Stimulated activated memory B cell treated with anti-CD40 and anti-IgM and Interleukin-4, amounts not matched to agents 10 μg/mL and 1 μg/mL and 100 μg/mL, for 72 hours (primary cell): ENCODE data around the gene DGKA.

Experiments used
- ATAC-seq: fragments of 150-1000 bp; cut with Tn5 transposase; 2 replicates; pipeline ENCODE4 v1.10.0; 2021
- H3K27ac Mint-ChIP-seq: one replicate; pipeline ENCODE4 v1.8.0; 2022; ENCODE audit warnings: mild to moderate bottlenecking, mixed read lengths
- H3K27me3 Mint-ChIP-seq: one replicate; pipeline ENCODE4 v1.8.0; 2022; ENCODE audit warnings: mixed read lengths
- H3K36me3 Mint-ChIP-seq: one replicate; pipeline ENCODE4 v1.8.0; 2022; ENCODE audit warnings: mixed read lengths
- H3K4me1 Mint-ChIP-seq: one replicate; pipeline ENCODE4 v1.8.0; 2022; ENCODE audit warnings: mixed read lengths
- H3K4me3 Mint-ChIP-seq: one replicate; pipeline ENCODE4 v1.8.0; 2022; ENCODE audit warnings: mild to moderate bottlenecking, moderate library complexity, mixed read lengths
- H3K9me3 Mint-ChIP-seq: one replicate; pipeline ENCODE4 v1.8.0; 2022; ENCODE audit warnings: mixed read lengths

DGKA gene

DNA sequence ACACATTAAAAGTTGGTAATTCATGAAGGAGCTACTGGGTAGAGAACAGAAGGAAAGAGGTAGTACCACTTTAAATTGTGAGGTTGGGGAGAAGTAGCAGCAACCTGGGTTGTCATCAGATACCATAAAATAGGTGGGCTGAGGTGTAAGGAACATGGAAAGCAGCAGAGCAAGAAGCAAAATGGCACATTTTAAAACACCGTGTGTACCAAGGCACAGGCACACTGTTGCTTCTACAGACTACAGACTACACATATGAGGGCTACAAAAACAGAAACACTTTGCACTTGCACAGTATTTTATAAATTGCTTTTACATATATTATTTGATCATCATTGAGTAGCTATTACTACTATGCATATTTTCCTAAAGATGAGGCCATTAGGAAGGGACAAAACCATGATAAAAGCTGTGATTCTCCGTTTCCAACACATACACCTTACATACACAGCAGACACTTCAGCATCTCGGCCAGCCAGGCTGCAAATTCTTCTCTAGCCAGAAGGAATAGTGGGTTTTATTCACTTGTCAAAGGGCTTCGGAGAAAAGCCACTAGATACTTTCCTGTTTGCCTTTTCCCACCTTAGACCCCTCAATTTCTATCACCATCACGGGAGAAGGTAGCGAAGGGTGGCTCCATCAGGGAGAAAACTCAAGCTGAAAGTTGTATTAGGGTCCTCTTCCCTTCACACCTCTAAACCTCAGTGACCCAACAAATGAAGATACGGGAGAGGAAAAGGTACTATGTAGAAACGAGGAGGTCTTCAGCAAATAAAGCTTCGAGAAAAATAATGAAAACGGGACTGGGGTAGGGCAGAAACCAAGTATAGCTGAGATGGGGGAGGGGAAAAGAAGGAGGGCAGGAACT is 4.9 kb upstream of the DGKA start:
- Mint-ChIP-seq H3K36me3 (peaks cover 23% of the 10 kb centered on the region), H3K9me3 (no peaks in the 10 kb centered on the region)
- peak; percentile 0 for ATAC-seq

DNA sequence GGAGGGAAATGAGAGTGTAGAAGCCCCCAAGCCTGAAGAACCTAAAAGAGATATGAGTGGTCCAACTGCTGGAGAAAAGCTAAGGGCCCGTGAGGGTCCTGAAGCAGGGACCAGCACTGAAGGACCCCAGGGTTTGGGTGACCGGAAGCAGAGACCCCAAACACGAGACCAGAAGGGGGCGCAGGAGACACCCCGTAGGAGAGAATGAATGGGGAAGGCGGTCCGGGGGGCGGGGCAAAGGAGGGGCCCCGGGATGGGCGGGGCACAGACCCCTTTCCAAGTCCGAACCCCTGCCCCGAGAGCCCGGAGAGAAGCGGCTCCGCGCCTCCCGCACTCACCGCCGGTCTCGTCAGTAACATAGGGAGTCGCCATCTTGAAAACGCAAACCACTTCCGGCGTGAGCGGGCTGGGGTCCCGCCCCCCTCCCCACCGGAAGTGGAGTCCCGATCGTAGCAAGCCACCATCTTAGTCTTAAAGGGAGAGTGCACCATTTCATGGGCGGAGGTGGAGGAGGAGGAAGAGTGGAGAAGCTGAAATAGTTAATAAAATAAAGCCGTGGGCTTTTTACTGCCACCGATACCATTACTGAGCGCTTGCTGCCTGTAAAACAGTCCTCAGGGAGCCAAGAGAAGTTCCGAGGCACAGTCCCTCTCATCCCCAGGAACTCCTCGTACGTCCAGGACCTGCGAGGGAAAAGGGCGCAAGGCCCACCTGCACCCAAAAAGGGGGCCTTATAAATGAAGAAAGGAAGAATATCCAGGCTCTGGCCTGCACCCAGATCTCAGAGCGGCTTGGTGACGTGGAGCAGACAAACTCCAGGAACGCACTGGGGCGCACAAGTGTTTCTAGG is 4.0 kb upstream of the DGKA start:
- Mint-ChIP-seq H3K9me3 (no peaks in the 10 kb centered on the region), H3K27ac (peak overlapping the region; percentile 95), H3K4me3 (peak overlapping the region; percentile 90), H3K36me3 (peaks cover 28% of the 10 kb centered on the region), H3K27me3 (no peaks in the 10 kb centered on the region), H3K4me1 (peaks cover 59% of the 10 kb centered on the region)
- ATAC-seq: peak; percentile 75

More for the DNA sequence above, 4.9 kb upstream of the DGKA start:
- peaks cover 62% of the 10 kb centered on the region for H3K4me1 Mint-ChIP-seq
- peak overlapping the region; percentile 95 for H3K27ac Mint-ChIP-seq
- no peaks in the 10 kb centered on the region for H3K27me3 Mint-ChIP-seq
- H3K4me3 Mint-ChIP-seq: peak overlapping the region; percentile 90

DNA sequence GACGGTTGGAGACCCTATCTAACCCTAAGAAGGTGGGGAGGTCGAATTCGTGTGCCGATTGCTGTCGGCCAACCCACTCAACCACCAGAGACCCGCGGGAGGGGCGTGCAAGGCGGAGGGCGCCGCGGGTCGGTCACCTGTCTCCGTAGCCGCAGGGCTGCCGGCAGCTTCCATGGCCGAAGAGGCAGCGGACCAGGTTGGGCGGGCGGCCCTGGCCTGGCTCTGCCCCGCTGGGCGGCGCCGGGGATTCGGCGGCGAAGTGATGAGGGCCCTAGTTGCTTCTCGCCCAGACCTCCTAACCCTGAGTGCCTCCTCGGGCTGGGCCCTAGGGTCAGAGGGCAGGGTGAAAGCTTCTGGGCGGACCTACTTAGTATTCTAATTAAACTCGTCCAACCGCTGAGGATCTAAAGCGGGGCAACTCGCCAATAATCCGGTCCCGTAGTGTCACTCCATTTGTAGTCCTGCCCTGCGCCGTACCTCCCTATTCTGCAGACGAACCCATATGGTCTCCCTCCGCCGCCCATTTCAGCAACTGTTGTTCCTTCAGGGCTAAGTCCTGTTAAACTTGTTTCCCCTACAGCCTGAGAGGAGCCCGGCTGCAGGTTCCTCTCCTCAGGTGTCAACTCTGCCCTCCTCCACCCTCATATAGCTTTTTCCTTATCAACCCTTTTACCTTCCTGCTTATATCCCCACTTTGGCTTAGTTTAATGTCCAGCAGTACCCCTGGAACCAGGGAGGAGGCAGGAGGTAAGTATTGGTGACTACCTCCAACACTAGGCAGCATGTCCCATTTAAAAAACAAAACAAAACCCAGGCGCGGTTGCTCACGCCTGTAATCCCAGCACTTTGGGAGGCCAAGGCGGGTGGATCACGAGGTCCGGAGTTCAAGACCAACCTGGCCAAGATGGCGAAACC is 3.1 kb upstream of the DGKA start, which contains the start of gene PYM1:
Gene PYM1, minus strand, starts transcription at position 307 of the 915 bp plus-strand sequence. Its CDS starts 133 bp downstream, at position 174.
- H3K4me3 Mint-ChIP-seq: peak within 1 kb of the TSS; percentile 95

DNA sequence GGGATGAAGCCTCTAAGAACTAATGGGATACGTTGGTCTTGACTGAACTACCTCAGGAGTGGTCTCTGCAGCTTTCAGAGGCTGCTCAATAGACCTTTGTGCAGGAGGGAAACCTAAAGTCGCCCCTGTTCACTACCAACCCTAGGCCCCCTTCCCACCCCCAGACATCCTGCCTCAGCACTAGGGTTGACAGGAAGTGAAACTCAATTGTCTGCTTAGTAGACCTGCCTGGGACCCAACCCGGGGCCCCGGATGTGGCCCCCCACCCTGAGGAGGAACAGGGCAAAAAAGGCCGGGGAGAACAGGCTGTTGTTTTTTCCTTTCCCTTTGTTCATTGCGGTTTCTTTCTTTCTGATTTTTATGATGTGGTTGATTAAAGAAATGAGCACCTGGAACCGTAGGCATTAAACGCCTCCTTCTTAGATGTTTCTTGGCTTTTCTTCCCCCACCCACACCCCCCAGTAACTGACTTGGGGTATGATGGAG is 1.6 kb upstream of the DGKA start:
- H3K36me3 Mint-ChIP-seq: peaks cover 17% of the 10 kb centered on the region

More for the DNA sequence above, 3.1 kb upstream of the DGKA start, which contains the start of gene PYM1:
- peaks cover 23% of the 10 kb centered on the region for H3K36me3 Mint-ChIP-seq
- H3K4me1 Mint-ChIP-seq: peaks cover 62% of the 10 kb centered on the region
- H3K27ac Mint-ChIP-seq: peak within 1 kb of the TSS; percentile 95
- no peaks in the 10 kb centered on the region for H3K9me3 Mint-ChIP-seq
- no peaks in the 10 kb centered on the region for H3K27me3 Mint-ChIP-seq
- ATAC-seq: peak; percentile 78

DNA sequence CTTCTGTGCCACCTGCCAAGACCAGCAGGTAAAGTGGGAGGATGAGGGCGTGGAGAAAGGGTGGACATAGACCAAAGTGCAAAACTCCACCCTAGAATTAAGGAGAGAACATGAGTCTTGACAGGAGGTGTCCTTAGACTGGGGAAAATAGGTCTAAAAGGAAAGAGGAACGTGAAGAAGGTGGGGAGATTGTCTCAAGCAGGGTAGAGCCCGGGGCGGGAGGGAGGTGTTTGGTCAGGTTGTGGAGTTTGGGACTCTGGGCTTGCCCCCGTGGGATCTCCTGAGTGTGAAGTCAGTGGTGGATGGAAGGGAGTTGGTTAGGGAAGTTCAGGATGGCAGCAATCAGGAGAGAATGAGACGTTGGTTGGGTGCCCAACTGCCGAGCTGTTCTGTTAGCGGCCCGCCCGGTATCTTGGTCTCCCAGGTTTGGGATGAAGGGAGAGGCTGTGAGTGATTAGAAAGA is 386 bp downstream of the DGKA start:
- Mint-ChIP-seq H3K36me3 (peaks cover 16% of the 10 kb centered on the region), H3K4me1 (peaks cover 64% of the 10 kb centered on the region), H3K27me3 (no peaks in the 10 kb centered on the region), H3K9me3 (no peaks in the 10 kb centered on the region), H3K4me3 (peak overlapping the region; percentile 95), H3K27ac (peak overlapping the region; percentile 95)
- no peak for ATAC-seq

More for the DNA sequence above, 1.6 kb upstream of the DGKA start:
- Mint-ChIP-seq H3K9me3 (no peaks in the 10 kb centered on the region), H3K4me3 (peak overlapping the region; percentile 95), H3K27ac (peak overlapping the region; percentile 95), H3K4me1 (peaks cover 65% of the 10 kb centered on the region), H3K27me3 (no peaks in the 10 kb centered on the region)
- ATAC-seq: peak; percentile 74

DNA sequence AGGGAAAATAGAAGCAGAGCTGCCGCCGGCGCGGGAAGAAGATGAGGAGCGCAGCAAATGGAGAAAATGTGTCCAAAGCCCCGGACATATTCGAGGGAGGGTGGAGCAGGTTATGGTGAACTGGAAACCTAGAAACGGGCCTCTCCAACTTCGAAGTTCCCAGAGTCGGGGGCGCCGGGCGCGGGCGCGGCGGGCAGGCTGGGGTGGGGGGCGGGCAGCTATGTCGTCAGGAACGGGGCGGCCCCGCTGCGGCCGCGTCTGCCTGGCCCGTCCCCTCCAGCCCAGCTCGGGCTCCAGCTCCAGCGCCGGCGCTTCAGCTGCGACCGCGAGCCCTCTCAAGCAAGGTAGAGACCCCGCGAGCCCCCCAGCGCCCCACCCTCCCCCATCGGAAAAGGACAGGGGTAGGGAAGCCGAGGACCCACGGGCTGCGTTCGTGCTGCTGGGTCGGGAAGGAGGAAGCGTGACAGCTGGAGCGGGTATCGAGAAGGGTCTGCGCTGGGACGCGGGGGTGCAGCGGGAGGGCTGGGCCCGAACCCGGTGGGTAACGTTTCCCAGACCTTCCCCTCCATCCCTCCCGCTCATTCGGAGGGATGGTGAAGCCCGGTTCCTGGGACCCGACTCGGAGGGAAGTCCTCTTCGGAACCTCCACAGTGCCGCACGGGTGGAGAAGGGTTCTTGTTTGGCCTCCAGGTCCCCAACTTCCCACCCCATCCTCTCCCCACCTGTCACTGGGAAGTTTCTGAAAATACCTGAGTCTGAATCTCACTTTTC is 1.0 kb downstream of the DGKA start:
- H3K27ac Mint-ChIP-seq: peak overlapping the region; percentile 95
- no peak for ATAC-seq
- H3K9me3 Mint-ChIP-seq: no peaks in the 10 kb centered on the region
- peaks cover 19% of the 10 kb centered on the region for H3K36me3 Mint-ChIP-seq
- H3K4me3 Mint-ChIP-seq: peak overlapping the region; percentile 95
- peaks cover 60% of the 10 kb centered on the region for H3K4me1 Mint-ChIP-seq
- no peaks in the 10 kb centered on the region for H3K27me3 Mint-ChIP-seq

DNA sequence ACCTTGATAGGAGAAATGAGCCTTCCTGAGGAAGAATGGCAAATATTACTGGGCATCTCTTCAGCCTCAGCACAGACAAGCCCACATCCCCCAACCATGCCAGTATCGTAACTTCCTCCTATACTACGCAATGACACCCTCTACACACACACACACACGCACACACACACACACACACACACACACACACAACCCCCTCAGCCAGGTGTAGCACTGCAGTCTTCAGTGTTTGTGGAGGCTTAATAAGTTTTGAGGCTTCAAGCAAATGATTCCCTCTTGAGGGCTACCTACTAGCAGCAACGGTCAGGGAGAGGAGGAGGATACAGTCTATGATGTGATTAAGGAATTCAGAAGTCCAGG is 1.6 kb downstream of the DGKA start:
- Mint-ChIP-seq H3K27me3 (no peaks in the 10 kb centered on the region), H3K4me3 (peak overlapping the region; percentile 95), H3K9me3 (no peaks in the 10 kb centered on the region), H3K36me3 (peaks cover 24% of the 10 kb centered on the region), H3K27ac (peak overlapping the region; percentile 95), H3K4me1 (peaks cover 64% of the 10 kb centered on the region)
- ATAC-seq: peak; percentile 57

DNA sequence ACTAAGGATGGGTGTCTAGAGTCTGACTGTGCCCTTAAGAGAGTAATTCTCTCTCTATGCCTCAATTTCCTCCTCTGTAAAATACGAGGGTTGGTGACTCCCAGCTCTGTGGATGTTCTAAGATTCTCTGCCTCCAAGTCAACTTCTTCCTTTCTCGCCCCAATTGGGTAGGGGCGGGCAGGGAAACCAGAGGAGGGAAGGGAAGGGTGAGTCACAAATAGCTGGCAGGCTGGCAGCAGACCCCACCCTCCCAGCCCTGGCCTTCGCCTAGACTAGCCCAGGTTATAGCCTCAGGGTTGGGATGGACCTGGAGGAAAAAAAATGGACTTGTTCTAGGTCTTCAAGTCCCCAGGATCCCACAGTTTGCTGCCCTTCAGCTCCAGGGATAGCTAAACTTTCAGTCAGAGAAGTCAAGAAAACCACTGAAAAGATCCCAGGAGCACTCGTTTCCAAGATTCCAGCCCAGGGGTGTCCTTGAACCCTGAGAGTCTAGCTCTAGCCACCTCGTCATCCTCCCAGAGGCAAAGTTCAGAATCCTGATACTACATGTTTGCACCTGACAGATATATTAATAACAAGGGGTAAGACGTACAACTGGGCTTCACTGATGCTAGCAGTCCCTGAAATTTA is 2.3 kb downstream of the DGKA start:
- no peaks in the 10 kb centered on the region for H3K27me3 Mint-ChIP-seq
- peaks cover 65% of the 10 kb centered on the region for H3K4me1 Mint-ChIP-seq
- H3K4me3 Mint-ChIP-seq: peak overlapping the region; percentile 95
- H3K36me3 Mint-ChIP-seq: peaks cover 30% of the 10 kb centered on the region
- H3K27ac Mint-ChIP-seq: peak overlapping the region; percentile 95
- no peaks in the 10 kb centered on the region for H3K9me3 Mint-ChIP-seq
- ATAC-seq: no peak

DNA sequence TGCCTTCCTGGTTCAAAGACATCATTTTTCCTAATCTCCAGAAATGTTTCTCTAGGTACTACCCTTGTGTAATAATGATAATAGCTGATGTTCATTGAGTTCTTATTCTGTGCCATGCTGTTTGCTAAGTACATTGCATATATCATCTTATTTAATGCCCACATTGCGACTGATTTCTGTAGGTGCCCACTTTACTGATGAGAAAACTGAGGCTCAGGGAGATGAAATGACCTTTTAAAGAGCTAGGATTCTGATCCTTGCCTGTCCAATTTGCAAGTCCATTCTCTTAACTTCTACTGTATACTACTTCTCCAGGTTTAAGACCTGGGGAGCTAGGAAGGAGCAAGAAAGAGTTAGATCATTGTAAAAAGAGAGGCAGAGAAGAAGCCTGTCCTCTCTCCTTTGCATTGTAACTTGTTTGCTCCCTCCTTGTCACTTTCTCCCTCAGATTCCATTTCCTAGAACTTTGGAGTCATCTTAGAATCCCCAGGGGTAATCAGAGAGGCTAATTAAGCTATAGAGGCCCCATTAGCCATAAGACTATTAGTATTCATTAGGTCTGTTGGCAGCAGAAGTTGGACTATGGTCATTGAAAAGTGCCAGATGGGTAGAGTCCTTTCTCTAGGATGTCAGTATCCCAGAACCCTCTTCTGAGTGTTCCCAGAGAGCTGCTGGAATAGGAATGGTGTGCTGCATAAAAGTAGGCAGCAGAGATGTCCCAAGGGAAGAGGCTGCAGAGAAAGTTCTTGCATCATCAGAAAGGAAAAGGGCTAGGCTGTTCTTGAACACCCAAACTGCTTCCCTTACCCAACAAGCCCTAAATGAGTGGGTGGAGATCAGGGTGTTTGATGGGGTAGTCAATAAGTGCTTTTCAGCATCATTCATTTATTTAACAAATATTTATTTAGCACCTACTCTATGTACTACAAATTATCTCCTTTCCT is 3.1 kb downstream of the DGKA start:
- no peak overlapping the region for H3K4me3 Mint-ChIP-seq
- H3K27me3 Mint-ChIP-seq: no peaks in the 10 kb centered on the region
- ATAC-seq: no peak
- H3K27ac Mint-ChIP-seq: peak overlapping the region; percentile 68
- peaks cover 63% of the 10 kb centered on the region for H3K4me1 Mint-ChIP-seq
- no peaks in the 10 kb centered on the region for H3K9me3 Mint-ChIP-seq
- peaks cover 37% of the 10 kb centered on the region for H3K36me3 Mint-ChIP-seq

DNA sequence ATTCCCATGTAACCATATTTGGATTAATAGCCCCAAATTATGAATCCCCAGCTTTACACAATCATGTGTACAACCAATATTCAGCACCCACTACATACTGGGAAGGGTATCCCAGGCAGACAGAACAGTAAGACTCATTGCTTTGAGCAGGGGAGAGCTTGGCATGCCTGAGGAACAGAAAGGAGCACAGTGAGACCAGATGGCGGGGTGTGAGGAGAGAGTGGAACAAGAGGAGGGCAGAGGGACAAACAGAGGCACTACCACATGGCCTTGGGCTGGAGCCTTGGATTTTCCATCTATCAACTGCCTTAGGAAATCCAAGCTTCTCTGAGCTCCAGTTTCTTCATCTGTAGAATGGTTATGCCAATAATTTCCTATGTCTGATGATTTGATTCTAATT is 3.8 kb downstream of the DGKA start:
- peaks cover 58% of the 10 kb centered on the region for H3K4me1 Mint-ChIP-seq
- no peak for ATAC-seq

DNA sequence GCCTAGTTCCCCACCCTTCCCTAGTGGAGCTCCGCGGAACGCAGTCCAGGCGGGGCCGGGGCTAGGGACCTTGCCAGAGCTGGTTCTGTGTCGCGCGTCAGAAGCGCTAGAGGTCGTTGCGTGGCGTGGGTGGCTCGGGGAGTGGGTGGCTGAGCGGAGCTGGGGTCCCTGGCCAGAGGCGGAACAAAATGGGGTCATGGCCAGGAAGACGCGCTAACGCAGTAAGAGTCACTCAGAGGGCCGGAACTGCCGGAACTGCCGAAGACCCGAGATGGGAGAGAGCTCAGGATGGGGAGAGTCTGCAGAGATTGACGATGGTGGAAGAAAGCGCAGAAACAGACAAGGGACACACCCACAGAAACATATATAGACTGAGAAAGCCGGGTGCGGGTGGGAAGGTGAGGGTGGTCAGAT is 4.8 kb downstream of the DGKA start:
- H3K27ac Mint-ChIP-seq: no peak overlapping the region
- no peak overlapping the region for H3K4me3 Mint-ChIP-seq
- no peaks in the 10 kb centered on the region for H3K27me3 Mint-ChIP-seq
- ATAC-seq: no peak
- H3K4me1 Mint-ChIP-seq: peaks cover 58% of the 10 kb centered on the region
- peaks cover 49% of the 10 kb centered on the region for H3K36me3 Mint-ChIP-seq
- no peaks in the 10 kb centered on the region for H3K9me3 Mint-ChIP-seq

More for the DNA sequence above, 3.8 kb downstream of the DGKA start:
- Mint-ChIP-seq H3K27me3 (no peaks in the 10 kb centered on the region), H3K36me3 (peaks cover 40% of the 10 kb centered on the region), H3K4me3 (no peak overlapping the region), H3K27ac (peak overlapping the region; percentile 68), H3K9me3 (no peaks in the 10 kb centered on the region)

DNA sequence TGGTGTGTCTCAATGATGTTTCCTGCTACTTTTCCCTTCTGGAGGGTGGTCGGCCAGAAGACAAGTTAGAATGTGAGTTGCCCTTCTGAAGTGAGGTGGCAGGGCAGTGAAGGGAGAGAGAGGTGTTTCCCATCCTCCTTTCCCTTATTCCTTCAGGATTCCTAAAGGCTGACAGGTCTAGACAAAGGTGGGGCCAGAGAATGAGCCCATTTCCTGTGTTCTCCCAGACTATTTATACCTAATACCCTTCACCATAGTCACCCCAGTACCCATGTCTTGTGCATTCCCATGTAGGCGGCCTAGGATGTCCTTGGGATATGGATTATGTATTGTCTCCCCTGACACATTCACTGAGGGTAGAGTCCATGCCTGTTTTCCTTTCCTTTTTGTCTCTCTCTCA is 7.0 kb downstream of the DGKA start:
- Mint-ChIP-seq H3K27ac (peak overlapping the region; percentile 33), H3K4me1 (peaks cover 45% of the 10 kb centered on the region)

More for the DNA sequence above, 7.0 kb downstream of the DGKA start:
- H3K27me3 Mint-ChIP-seq: no peaks in the 10 kb centered on the region
- no peaks in the 10 kb centered on the region for H3K9me3 Mint-ChIP-seq
- H3K4me3 Mint-ChIP-seq: no peak overlapping the region
- ATAC-seq: no peak
- peaks cover 56% of the 10 kb centered on the region for H3K36me3 Mint-ChIP-seq
